Measurements from ENCODE around the gene COG7.

The COG7 gene

GRCh38 chr16:23365602-23366240, 87.3 kb downstream of the COG7 start:
- Histone ChIP-seq H3K4me1 (ENCODE audit: control insufficient read depth, insufficient read depth, low read length) (0 out of 2 replicates have a peak, but pooled peaks cover 2% of the 10 kb centered on the region), H3K36me3 (ENCODE audit: control insufficient read depth, insufficient read depth, low read length) (no peaks in the 10 kb centered on the region), H3K9me3 (ENCODE audit: control insufficient read depth, insufficient read depth, low read length) (no peaks in the 10 kb centered on the region), H3K27me3 (ENCODE audit: control insufficient read depth, insufficient read depth, low read length) (no peaks in the 10 kb centered on the region), H3K27ac (ENCODE audit: low read length) (no peak overlapping the region), H3K4me3 (ENCODE audit: low read length) (no peak overlapping the region)
- WGBS (ENCODE audit: insufficient coverage, insufficient read length), result no CpG with 5 or more reads among the region's 5 CpGs
- DNase-seq (ENCODE audit: low read depth, low spot score), result no peak

DNA sequence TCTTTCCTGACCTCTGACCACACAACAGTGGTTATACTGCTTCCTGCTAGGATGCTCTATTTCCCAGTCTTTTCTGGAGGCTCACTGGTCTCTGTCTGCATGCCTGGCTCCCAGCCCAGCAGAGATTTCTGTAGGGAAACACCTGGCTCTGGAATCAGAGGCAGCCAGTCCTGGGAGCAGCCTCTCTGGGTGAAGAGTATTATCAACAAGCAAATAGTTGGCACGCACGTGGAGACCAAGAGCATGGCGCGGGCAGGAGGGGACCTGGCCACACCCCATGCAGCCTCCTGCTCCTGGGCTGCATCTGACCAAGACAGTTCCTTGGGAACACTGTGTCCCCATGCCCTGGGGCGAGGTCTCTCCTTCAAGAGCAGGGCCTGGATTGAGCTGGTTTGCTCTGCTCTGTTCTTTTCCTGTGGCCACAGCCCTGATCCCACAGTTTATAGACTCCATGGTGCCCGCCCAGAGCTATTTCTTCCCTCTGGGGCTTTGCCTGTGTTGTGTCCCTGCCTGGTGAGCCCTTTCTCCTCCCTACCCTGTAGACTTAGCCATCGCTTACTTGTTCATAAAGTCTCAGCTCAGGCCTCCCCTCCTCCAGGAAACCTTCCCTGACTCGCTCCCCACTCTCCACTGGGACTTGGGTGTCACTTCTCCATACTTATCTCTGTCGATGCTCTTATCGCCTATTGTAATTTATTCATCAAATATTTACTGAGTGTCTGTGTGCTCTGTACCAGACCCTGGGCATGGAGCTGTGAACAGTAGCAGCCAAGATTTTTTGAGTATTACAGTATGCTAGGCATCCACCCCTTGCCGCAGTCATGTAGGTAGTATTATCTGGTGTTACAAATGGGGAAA, 90.3 kb downstream of the COG7 start:
- WGBS (ENCODE audit: insufficient coverage, insufficient read length), result no CpG with 5 or more reads among the region's 11 CpGs
- Histone ChIP-seq H3K4me1 (ENCODE audit: control insufficient read depth, insufficient read depth, low read length) (0 out of 2 replicates have a peak, but pooled peaks cover 2% of the 10 kb centered on the region), H3K9me3 (ENCODE audit: control insufficient read depth, insufficient read depth, low read length) (no peaks in the 10 kb centered on the region), H3K27me3 (ENCODE audit: control insufficient read depth, insufficient read depth, low read length) (no peaks in the 10 kb centered on the region), H3K27ac (ENCODE audit: low read length) (no peak overlapping the region), H3K36me3 (ENCODE audit: control insufficient read depth, insufficient read depth, low read length) (no peaks in the 10 kb centered on the region), H3K4me3 (ENCODE audit: low read length) (no peak overlapping the region)
- no peak for DNase-seq (ENCODE audit: low read depth, low spot score)

- no peak for DNase-seq (ENCODE audit: low read depth, low spot score)
- WGBS (ENCODE audit: insufficient coverage, insufficient read length), result no CpG with 5 or more reads among the region's 8 CpGs
- Histone ChIP-seq H3K27ac (ENCODE audit: low read length) (no peak overlapping the region), H3K27me3 (ENCODE audit: control insufficient read depth, insufficient read depth, low read length) (no peaks in the 10 kb centered on the region), H3K36me3 (ENCODE audit: control insufficient read depth, insufficient read depth, low read length) (no peaks in the 10 kb centered on the region), H3K9me3 (ENCODE audit: control insufficient read depth, insufficient read depth, low read length) (no peaks in the 10 kb centered on the region), H3K4me3 (ENCODE audit: low read length) (no peak overlapping the region), H3K4me1 (ENCODE audit: control insufficient read depth, insufficient read depth, low read length) (no peaks in the 10 kb centered on the region)
These were observed 93.8 kb downstream of the COG7 start for GRCh38 chr16:23359092-23359760.

- Histone ChIP-seq H3K36me3 (ENCODE audit: control insufficient read depth, insufficient read depth, low read length) (no peaks in the 10 kb centered on the region), H3K27ac (ENCODE audit: low read length) (no peak overlapping the region), H3K4me3 (ENCODE audit: low read length) (no peak overlapping the region), H3K9me3 (ENCODE audit: control insufficient read depth, insufficient read depth, low read length) (no peaks in the 10 kb centered on the region), H3K27me3 (ENCODE audit: control insufficient read depth, insufficient read depth, low read length) (no peaks in the 10 kb centered on the region), H3K4me1 (ENCODE audit: control insufficient read depth, insufficient read depth, low read length) (no peaks in the 10 kb centered on the region)
- no peak for DNase-seq (ENCODE audit: low read depth, low spot score)
- WGBS (ENCODE audit: insufficient coverage, insufficient read length), result no CpG with 5 or more reads among the region's 8 CpGs
These were observed 95.2 kb downstream of the COG7 start for GRCh38 chr16:23357761-23358290.

DNA sequence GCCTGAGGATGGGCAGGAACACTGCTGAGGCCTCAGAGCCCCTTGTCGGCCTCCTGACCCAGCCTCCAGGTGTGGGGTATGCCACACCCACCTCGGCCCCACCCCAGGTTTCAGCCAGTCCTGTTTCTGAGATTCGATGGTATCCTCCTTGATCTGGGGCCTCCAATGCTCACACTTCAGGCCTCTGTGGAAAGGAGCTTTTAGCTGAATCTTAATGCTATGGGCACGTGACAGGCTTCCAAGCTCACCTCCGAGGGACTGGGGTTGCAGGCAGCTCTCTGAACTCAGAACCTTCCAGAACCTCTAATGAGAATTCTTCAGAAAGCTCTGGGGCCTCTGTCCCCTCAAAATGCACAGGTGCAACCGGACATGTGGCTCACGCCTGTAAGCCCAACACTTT, 96.0 kb downstream of the COG7 start:
- Histone ChIP-seq H3K4me1 (ENCODE audit: control insufficient read depth, insufficient read depth, low read length) (no peaks in the 10 kb centered on the region), H3K36me3 (ENCODE audit: control insufficient read depth, insufficient read depth, low read length) (no peaks in the 10 kb centered on the region), H3K27ac (ENCODE audit: low read length) (no peak overlapping the region), H3K4me3 (ENCODE audit: low read length) (no peak overlapping the region), H3K9me3 (ENCODE audit: control insufficient read depth, insufficient read depth, low read length) (no peaks in the 10 kb centered on the region), H3K27me3 (ENCODE audit: control insufficient read depth, insufficient read depth, low read length) (no peaks in the 10 kb centered on the region)
- WGBS (ENCODE audit: insufficient coverage, insufficient read length), result no CpG with 5 or more reads among the region's 7 CpGs
- DNase-seq (ENCODE audit: low read depth, low spot score), result no peak

GRCh38 chr16:23355106-23355670, 97.8 kb downstream of the COG7 start:
- no peak overlapping the region for H3K27ac ChIP-seq (ENCODE audit: low read length)
- H3K36me3 ChIP-seq (ENCODE audit: control insufficient read depth, insufficient read depth, low read length), result no peaks in the 10 kb centered on the region
- no peaks in the 10 kb centered on the region for H3K4me1 ChIP-seq (ENCODE audit: control insufficient read depth, insufficient read depth, low read length)
- H3K4me3 ChIP-seq (ENCODE audit: low read length), result no peak overlapping the region
- no peaks in the 10 kb centered on the region for H3K9me3 ChIP-seq (ENCODE audit: control insufficient read depth, insufficient read depth, low read length)
- no peaks in the 10 kb centered on the region for H3K27me3 ChIP-seq (ENCODE audit: control insufficient read depth, insufficient read depth, low read length)
- WGBS (ENCODE audit: insufficient coverage, insufficient read length), result no CpG with 5 or more reads among the region's 13 CpGs
- DNase-seq (ENCODE audit: low read depth, low spot score), result no peak

GRCh38 chr16:23354246-23354645, 98.7 kb downstream of the COG7 start:
- no CpG with 5 or more reads among the region's 9 CpGs for WGBS (ENCODE audit: insufficient coverage, insufficient read length)
- Histone ChIP-seq H3K9me3 (ENCODE audit: control insufficient read depth, insufficient read depth, low read length) (no peaks in the 10 kb centered on the region), H3K27me3 (ENCODE audit: control insufficient read depth, insufficient read depth, low read length) (no peaks in the 10 kb centered on the region), H3K27ac (ENCODE audit: low read length) (no peak overlapping the region), H3K36me3 (ENCODE audit: control insufficient read depth, insufficient read depth, low read length) (no peaks in the 10 kb centered on the region), H3K4me1 (ENCODE audit: control insufficient read depth, insufficient read depth, low read length) (no peaks in the 10 kb centered on the region), H3K4me3 (ENCODE audit: low read length) (no peak overlapping the region)
- no peak for DNase-seq (ENCODE audit: low read depth, low spot score)

- H3K36me3 ChIP-seq (ENCODE audit: control insufficient read depth, insufficient read depth, low read length), result no peaks in the 10 kb centered on the region
- H3K27me3 ChIP-seq (ENCODE audit: control insufficient read depth, insufficient read depth, low read length), result no peaks in the 10 kb centered on the region
- H3K9me3 ChIP-seq (ENCODE audit: control insufficient read depth, insufficient read depth, low read length), result no peaks in the 10 kb centered on the region
- no peak for DNase-seq (ENCODE audit: low read depth, low spot score)
- no peak overlapping the region for H3K27ac ChIP-seq (ENCODE audit: low read length)
- no peaks in the 10 kb centered on the region for H3K4me1 ChIP-seq (ENCODE audit: control insufficient read depth, insufficient read depth, low read length)
- no peak overlapping the region for H3K4me3 ChIP-seq (ENCODE audit: low read length)
These were observed 99.5 kb downstream of the COG7 start for GRCh38 chr16:23353440-23353839.

DNA sequence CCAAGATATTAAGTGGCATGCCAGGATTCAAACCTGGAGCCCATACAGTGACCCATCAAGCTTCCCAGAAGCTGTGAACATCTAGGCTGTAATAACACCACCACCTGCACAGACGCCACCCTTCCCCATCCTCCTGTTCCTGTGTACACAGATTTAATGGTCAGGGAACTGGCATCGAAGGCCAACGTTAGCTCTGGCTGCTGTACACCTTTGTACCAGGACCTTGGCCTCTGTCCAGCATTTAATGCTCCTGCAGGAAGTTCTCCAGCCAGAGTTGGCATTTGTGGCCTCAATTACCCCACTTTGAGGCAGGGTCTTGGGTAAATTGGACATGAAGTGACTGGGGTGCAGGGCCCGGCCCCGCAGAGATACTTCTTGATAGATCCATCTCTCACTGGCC, 101.6 kb downstream of the COG7 start:
- H3K27ac ChIP-seq (ENCODE audit: low read length), result no peak overlapping the region
- H3K9me3 ChIP-seq (ENCODE audit: control insufficient read depth, insufficient read depth, low read length), result no peaks in the 10 kb centered on the region

More for the DNA sequence above, 101.6 kb downstream of the COG7 start:
- WGBS (ENCODE audit: insufficient coverage, insufficient read length), result no CpG with 5 or more reads among the region's 5 CpGs
- H3K27me3 ChIP-seq (ENCODE audit: control insufficient read depth, insufficient read depth, low read length), result no peaks in the 10 kb centered on the region
- no peaks in the 10 kb centered on the region for H3K36me3 ChIP-seq (ENCODE audit: control insufficient read depth, insufficient read depth, low read length)
- DNase-seq (ENCODE audit: low read depth, low spot score), result no peak
- H3K4me3 ChIP-seq (ENCODE audit: low read length), result no peak overlapping the region
- H3K4me1 ChIP-seq (ENCODE audit: control insufficient read depth, insufficient read depth, low read length), result no peaks in the 10 kb centered on the region
